Fibroblast of gingiva (primary cell): ENCODE measurements around the gene SLC50A1.

Experiments
- DNase-seq: peaks from one replicate; pipeline ENCODE4 v3.0.0-alpha.2; 2011; ENCODE audit warnings: low read depth

The SLC50A1 gene

DNA sequence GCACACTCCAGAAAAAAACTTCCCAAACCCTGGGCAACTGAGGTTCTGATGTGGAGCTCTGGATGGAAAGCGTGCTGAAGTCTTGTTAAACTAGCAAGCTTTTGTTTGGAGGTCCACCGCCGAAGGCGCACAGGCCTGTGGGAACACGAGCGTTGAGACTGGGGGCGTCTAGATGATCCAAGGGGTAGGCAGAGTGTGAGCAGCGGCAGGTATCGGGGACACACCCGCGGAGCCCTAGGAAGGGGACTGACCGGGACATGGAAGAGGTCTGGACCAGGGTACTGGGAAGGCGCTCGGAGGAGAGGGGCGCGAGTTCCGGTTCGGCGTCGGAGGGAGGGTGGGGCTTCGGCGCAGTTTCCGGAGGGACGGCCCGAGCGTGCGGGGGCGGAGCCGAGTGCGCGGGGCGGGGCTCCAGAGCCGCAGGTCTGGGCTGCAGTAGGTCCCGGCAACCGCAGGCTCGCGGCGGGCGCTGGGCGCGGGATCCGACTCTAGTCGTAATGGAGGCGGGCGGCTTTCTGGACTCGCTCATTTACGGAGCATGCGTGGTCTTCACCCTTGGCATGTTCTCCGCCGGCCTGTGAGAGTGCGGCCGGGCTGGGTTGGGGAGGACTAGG lies at the start of gene SLC50A1:
SLC50A1 (plus strand) TSS at position 438 of the 614 bp plus-strand sequence; CDS start at position 498, 60 bp downstream.
- peak; percentile 90 for DNase-seq

DNA sequence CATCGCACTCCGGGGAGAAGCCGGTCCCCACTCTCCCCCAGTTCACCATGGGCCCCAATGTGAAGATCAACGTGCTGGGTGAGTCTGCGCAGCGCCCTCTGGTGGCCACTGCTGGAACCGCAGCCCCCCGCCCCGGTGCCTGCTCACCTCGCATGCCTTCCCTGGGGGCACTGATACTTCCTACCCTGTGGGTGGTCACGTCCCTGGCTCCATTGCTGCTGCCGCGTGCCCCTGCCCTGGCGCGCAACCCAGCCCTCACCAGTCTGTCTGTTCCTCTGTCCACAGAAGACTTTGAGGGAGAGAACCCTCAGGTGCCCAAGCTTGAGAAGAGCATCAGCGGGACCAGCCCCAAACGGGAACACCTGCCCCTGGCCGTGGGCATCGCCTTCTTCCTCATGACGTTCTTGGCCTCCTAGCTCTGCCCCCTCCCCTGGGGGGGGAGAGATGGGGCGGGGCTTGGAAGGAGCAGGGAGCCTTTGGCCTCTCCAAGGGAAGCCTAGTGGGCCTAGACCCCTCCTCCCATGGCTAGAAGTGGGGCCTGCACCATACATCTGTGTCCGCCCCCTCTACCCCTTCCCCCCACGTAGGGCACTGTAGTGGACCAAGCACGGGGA lies 49.4 kb upstream of the SLC50A1 start:
- no peak for DNase-seq

- no peak for DNase-seq
Observed at GRCh38 chr1:155086856-155087535, 48.7 kb upstream of the SLC50A1 start.

DNA sequence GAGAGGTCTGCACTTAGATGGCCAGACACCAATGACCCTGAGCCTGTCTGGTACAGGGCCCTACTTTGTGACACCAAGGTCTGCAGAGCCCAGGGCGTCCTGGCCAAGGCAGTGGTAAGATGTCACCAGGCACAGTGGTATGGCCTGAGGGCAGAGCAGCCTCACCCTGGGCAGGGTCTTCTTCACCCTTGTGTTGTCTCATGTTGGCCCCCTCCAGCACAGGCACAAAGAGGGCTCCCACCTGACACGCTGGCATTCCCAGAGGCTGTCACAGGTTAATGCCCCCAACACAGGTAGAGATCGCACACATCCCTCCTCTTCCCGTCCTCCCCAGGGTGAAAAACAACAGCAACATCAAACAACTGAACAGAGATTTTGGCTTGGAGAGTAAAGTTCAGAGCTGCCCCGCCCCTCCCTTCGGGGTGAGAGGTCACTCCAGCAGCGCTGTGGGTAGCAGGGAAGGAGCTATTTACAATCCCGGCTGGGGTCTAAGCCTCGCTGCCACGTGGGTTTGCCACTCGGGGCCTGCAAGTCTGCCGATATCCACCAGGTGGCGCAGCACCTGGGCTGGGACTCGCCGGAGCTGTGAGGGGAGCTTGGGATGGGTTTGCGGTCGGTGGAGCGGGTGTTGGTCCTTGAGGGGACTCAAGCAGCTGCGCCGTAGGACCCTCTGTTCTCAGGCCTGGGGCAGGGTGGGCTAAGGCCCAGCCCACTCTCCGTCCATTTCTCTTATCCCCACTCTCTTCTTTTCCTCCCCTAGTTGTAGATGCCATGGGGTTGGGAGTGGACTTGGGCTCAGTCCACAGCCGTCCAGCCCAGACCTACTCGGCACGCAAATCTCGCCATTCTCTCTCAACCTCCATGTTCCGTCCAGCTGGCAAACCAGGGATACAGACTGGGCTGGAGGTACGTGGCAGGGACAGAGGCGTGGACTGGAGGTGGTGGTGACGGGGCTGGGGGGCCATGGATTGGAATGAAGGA lies 44.3 kb upstream of the SLC50A1 start:
- peak; percentile 35 for DNase-seq

DNA sequence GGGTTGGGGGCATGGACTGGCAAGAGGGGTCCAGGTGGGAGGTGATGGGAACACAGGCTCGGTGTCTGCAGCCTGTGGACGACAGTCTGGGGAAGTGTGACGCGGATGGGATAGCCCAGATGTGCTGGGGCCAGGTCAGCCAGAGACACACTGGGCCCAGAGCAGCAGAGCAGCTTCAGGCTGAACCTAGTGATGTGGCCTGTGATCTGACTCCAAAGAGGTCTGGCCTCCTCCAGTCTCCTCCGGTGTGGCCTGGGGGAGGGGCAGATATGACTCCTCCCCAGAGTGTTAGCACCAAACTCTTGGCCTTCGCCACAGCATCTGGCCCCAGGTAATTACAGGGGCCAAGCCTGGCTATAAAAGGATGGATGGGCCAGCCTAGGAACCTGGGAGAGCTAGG lies 43.5 kb upstream of the SLC50A1 start:
- no peak for DNase-seq

GRCh38 chr1:155092641-155093040 lies 43.0 kb upstream of the SLC50A1 start:
- DNase-seq: no peak

GRCh38 chr1:155093911-155094621 lies 41.6 kb upstream of the SLC50A1 start:
- DNase-seq: no peak

GRCh38 chr1:155094622-155094948 lies 41.1 kb upstream of the SLC50A1 start:
- no peak for DNase-seq

- DNase-seq: no peak
Observed at GRCh38 chr1:155099331-155099730, 36.3 kb upstream of the SLC50A1 start.

DNA sequence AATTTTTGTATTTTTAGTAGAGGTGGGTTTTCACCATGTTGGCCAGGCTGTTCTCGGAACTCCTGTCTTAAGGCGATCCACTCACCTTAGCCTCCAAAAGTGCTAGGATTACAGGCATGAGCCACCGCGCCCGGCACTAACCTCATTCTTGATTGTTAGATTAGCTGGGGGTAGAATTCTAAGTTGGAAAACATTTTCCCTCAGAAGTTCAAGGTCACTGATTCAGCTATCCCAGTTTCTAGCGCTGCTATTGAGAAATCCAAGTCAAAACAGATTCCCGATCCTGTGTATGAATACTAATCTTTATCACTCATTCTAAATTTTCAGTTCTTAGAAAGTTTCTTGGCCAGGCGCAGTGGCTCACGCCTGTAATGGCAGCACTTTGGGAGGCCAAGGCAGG lies 32.3 kb upstream of the SLC50A1 start:
- DNase-seq: no peak

DNA sequence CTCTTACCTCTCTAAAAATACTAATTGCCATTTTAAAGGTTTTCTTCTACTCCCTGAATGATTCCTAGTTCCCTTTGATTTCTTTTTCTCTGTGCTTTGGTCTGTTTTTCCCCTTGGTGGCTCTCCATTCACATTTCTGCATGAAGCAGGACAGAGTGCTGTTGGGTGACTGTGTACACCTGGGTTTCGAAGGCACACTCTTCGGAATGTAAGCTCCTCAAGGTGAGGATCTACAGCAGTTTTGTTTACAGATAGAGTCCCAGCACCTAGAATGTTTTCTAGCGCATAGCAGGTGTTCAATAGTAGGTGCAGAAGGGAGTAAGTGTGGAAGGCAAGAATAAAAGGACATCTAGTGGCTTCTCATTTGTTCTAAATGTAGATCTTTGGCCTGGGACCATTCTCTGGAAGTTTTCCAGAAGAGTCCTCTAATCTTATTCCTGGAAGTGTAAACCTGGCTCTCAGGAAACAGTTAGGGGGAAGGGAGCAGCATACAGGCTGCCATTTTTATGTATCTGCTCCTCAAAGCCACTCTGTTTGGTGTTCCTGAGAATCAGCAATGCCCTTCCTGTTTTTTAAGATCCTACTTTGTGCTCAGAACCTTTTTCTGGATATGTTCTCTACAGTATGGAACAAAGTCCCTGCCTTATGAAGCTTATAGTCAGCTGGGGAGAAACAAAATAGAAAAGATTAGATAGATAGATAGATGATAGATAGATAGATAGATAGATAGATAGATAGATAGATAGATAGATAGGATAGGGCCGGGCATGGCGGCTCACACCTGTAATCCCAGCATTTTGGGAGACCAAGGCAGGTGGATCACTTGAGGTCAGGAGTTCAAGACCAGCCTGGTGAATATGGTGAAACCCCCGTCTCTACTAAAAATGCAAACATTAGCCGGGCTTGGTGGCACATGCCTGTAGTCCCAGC lies 30.8 kb upstream of the SLC50A1 start:
- no peak for DNase-seq

GRCh38 chr1:155105604-155106011 lies 30.0 kb upstream of the SLC50A1 start:
- peak; percentile 16 for DNase-seq

GRCh38 chr1:155106862-155107261 lies 28.8 kb upstream of the SLC50A1 start:
- no peak for DNase-seq

DNA sequence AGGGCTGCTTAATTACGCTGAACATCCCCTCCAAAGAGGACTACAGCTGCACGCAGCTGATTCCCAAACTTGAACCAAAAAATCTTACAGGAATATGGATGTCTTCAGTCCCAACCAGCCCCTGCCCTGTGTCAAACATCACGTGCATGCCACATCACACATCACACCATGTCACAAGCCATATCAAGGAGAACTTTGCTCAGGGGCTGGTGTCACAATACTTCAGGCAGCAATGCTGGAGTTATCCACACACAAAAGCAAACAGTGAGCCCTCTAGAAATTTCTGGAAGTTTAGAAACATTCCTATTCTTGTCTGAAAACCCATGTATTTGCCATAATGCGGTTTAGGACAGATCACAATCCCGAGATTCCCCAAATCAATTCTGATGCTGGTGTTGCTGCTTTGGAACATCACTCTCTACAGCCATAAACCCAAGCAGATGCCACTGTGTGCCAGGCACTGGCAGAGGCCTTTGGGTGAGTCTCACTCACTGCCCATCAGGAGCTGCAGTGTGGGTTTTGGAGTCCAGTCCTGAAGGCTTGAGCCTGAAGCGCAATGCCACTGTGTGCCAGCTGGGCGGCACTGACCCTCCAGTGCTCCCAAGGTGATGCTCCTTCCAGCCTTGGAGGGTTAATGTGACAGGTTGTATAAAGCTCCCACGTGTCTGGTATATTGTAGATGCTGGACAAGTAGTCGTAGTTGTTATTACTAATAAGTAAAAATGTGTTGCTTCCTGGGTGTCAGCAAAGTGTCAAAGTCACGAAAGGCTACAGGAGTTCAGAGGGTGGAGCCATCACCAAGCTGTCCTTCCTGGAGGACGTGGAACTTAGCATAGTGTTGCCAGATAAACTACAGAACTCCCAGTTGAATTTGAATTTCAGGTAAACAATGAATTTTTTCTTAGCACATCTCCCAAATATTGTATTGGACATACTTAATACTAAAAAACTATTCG lies 28.1 kb upstream of the SLC50A1 start:
- DNase-seq: no peak

- DNase-seq: no peak
Observed at GRCh38 chr1:155108296-155108695, 27.4 kb upstream of the SLC50A1 start.

DNA sequence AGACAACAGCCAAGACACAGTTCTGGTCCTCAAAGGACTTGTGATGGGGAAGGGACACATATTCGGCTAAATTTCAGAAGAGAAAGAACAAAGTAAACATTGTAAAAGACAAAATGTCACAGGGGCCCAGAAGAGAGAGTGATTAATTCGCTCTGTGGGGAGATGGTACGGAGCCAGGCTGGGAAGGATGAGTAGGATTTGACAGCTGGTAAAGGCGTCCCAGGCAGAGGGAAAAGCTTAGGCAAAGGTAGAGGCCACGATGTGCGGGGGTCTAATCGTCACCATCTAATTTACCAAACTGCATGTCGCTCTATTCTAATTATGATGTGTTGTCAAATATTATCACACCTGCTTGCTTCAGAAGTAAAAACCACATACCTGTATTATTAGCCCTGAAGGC lies 25.3 kb upstream of the SLC50A1 start:
- no peak for DNase-seq

GRCh38 chr1:155110826-155111225 lies 24.8 kb upstream of the SLC50A1 start:
- no peak for DNase-seq

- DNase-seq: no peak
Observed at GRCh38 chr1:155113450-155113980, 22.1 kb upstream of the SLC50A1 start.

- no peak for DNase-seq
Observed at GRCh38 chr1:155116113-155116764, 19.4 kb upstream of the SLC50A1 start.
